SKM-1 treated with dmso at 0.1 percent for 144 hours (cell line): ENCODE measurements around the gene MPPED1.

Source experiments
- DNase-seq: peaks from one replicate; lab custom pipeline; 2025; ENCODE audit not compliant: unreplicated experiment; lab: John Stamatoyannopoulos, UW

MPPED1 gene, protein sequence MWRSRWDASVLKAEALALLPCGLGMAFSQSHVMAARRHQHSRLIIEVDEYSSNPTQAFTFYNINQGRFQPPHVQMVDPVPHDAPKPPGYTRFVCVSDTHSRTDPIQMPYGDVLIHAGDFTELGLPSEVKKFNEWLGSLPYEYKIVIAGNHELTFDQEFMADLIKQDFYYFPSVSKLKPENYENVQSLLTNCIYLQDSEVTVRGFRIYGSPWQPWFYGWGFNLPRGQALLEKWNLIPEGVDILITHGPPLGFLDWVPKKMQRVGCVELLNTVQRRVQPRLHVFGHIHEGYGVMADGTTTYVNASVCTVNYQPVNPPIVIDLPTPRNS

DNA sequence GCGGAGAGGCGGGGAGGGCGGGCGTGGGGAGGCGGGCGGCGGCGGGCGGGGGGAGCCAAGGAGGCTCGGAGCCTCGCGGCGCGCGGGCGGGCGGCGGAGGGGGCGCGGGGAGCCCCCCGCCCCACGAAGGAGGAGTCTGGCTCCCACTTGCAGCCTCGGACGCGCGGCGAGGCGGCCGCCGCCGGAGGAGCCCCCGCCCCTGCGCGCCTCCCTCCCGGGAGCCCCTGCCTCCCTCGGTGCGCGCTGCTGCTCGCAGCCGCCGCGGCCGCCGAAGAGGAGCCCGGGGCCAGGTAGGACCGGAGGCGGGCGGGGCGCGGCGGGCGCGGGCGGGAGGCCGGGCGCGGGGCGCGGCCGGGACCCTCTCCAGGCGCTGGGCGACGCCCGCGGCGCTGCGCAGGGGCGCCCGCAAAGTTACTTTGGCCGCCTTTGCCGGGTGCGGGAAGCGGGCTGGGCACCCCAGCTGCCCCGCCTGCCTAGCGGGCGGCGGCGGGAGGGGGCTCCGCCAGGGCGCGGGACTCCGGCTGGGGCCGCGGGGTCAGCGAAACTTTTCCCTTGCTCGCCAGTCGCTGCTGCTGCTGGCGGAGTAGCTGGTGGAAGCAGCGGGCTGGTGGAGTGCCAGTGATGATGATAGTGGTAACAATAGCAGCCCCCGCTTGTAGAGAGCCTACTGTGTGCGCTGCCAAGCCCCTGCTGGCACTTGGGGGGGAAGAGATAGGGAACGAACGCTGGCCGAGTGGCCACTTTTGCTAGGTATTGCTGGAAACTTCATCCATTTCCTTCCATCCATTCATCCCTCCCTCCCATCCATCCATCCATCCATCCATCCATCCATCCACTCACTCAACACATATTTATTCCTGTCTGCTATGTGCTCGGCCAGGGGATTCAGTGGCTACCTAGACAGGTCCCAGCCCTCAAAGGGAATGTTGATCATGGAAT is at the start of gene MPPED1:
Gene MPPED1, plus strand, starts transcription at position 146 of the 939 bp plus-strand sequence. CDS start 12,972 bp downstream, outside the sequence.
- no peak for DNase-seq

DNA sequence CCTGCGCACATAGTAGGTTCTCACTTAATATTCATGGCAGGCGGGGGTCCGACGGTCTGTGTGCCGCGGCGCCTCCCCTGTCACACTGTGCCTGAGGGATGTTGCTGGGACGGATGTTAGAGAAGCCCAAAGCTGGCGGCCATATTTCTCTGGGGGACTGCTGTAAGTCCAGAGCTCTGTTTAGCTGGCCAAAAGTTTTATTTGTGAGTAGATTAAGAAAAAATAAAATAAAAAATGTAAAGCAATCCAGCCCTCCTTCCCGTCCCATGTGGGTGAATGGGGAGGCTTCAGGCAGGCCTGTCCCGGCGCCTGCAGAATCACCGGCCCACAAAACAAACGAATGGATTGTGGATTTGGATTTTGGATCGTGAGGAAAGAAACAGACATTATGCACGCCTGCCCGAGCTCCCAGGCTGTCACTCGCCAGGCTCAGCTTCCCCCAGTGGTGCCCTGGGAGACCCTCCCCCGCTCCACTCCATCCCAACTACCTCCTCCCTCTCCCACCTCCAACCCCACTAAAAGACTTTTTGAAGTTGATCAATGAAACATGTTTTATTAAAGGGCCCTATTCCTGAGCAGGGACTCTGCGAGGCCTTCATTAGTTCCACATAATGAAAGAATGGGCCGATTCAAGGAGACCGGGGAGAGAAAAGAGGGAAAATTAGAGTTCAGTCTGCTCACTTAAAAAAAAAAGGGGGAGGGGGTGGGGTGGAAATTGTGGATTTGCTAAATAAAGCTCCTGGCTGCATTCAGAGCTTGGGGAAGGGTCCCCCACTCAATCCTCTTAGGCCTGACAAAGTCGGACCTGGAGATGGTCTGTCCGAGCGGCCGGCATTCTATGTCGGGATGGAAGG is 48.3 kb upstream of the MPPED1 start:
- no peak for DNase-seq

DNA sequence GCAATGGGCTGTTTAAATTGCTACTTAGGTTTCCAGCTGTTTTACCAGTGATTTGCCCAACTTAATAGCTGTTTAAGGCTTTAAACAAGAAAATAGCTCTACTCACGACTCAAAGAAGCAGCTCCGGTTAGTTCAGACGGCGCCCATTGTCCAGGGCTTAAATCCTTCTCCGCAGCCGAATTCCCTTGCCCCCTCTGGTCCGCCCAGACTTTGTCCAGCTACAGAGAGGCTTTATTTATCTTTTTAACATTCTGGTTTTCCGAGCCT is 47.7 kb upstream of the MPPED1 start:
- DNase-seq: no peak

DNA sequence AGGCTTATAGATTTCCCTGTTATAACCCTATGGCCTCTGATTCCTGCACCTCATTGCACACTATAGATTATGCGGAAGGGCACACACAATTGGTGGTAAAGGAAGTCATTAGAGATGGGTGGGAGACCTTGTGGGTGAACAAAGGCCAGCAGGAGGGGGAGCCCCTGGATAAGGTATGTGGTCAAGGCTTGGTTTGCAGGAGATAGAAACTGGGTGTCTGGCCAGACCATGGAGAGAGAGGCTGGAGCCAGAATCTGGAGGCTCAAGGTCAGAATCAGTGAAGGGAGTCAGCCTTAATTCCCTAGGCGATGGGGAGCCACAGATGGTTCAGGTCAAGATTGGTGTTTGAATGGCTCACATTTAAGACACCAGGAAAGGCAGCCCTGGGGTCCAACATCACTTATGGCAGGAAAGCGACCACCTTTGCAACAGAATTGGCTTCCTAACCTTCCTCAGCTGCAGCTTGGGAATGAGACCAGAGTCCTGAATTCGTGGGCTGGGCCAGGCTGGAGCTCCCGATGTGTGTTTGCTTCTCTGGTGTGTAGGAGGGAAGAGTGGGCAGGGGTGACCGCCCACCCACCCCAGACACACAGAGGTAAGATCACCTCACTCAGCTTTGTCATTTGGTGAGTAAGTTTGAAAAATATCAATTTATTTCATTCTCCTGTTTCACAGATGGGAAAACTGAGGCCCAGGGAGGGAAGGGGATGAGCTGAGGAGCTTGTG is 45.9 kb upstream of the MPPED1 start:
- no peak for DNase-seq

DNA sequence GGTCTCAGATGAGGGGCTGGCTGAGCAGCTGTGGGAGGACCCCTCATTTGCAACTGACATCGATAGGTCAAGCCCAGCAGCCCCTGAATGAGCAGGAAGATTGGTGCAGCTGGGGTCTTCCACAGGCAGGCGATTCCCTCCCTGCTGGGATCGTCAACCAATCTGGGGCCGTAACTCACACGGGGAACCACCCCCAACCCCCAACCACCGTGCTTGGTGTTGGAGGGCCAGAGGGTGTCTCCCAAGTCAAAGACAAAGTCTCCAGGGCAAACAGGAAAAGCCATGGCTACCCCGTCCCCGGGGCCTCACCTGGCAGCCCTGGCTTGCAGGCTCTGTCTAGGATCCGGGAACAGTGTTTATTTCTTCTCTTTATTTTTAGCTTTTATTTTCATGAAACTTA is 41.8 kb upstream of the MPPED1 start:
- DNase-seq: no peak

DNA sequence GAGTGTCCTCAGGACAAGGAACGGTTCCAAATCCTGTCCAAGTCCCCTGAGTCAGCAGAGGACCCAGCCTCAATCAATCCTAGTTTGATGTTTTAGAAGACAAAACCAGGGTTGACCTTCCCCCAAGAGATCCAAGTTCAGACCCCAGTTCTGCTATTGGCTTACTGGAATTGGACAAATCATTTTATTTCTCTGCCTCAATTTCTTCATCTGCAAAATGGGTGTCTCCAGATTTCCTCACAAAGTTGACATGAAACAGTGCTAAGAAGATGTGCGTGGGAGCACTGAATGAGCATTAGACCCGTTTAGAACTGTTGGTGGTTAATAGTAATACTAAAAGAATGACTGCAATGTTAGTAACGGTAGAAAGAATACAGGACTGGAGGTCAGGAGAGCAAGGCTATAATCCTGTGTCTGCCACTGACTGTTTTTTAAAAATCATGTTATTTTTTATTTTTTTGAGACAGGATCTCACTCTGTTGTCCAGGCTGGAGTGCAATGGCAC is 35.8 kb upstream of the MPPED1 start:
- DNase-seq: no peak

DNA sequence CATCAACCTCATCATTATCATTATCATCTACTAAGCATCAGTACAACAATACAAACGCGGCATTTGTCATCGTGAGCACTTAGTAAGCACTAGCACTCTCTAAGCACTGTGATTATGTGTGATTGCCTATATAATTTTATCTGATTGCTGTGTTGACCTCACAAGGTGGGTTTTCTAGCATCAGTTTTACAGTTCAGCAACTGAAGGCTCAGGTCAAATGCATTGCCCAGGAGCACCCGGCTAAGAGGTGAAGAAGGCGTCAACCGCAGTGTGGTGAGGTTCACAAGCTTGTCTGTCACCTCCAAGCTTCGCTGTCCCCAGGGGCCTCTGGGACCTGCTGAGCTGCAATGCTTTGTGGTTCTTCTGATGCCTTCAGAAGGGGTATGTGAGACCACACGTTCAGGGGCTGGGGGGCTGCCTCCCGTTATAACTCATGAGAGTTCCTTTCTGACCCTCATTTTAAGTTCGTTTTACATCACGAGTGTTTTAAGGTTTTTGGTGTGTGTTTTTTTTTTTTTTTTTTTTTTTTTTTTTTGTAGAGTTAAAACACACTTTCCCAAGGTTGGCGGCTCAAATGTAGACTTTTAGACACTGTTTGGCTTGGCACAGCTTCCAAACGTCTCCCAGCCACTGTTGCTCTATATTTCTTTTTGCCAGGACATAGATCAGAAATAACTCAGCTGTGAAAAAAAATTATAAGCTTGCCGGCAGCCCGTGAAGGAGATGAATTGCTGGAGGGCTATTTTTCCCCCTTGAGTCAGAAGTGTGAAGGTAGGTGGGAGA is 34.9 kb upstream of the MPPED1 start:
- no peak for DNase-seq

DNA sequence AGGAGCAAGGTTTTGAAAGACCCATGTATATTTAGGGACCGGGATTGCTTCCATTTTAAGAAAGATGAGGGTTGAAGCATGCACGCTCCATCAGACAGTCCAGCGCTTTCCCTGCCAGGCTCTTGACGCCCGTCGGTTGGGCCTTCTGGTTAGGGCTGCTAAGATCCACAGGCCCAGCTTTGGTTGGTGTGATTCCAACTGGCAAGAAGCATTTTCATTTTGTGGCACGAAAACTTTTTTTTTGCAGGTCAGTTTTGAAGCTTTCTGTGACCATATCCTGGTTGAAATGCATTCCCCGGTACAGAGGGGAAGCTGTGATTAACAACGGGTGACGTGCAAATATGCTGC is 34.3 kb upstream of the MPPED1 start:
- DNase-seq: no peak

DNA sequence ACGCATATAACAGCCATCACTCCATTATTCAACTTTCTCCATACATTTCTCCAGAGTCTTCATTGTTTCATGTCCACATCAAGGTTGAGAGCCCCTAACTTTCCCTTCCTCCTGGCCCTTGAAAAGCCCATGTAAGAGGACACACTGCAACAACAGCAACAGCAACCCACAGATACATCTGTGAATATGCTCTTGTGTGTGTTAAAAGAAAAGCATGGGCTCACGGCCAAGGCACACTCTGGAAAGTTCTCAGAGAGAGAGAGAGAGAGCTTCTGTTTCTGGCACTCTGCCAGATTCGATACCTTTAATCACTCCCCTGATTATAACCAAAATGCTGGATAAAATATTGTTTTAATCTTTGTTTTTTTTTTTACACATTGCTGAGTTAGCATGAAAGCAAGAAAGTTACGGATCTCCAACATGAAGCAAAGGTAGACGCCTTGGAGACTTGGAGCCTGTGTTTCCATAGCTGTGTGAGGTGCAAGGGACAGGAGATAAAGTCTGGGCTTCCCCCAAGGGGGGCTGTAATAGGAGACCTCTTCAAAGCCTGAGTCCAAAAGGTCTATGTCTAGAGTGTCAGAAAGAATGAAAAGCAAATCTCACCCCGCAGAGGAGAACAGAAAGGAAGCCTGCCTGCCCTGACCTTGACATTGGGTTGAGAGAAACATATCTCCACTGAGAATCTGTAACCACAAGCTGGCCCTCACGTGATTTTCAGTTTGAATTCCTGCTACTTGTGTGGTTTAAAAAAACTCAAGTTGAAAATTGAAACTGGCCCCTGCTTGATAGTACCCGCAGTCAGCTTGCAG is 33.7 kb upstream of the MPPED1 start:
- DNase-seq: no peak

DNA sequence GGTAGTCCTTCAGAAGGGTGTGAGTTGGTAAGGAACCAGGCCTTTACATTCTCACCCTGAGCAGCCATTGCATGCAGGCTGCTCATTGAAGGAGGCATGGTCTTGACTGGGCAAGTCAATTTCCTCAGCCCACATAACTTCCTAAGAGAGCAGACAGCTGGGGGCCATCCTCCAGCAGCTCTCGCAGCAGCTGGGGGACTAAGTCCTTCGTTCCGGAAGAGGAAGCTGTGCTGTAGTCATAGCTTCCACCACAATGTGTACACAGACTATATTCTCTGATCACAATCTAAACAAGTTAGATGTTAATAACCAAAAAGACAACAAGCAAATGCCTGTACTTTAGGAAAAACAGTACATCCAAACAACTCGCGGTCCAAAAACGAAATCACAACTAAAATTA is 30.1 kb upstream of the MPPED1 start:
- no peak for DNase-seq

DNA sequence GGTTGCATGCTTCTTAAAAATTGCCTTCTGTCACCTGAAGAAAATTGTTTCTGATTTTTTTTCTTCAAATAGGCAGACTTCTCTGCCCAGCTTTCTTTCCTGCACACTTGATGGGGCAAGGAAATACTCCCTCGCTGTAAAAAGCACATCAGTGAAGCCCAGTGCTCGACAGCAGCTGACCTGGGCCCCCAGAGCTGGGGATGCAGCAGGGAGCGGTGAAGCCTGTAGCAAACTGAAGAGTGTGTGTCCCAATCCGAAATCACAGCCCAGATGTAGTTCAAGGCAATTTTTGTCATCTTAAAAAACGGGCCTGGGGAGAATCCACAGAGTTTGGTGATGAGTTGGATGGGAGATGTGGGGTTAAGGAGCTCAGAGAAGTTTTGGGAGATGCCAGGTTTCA is 27.0 kb upstream of the MPPED1 start:
- DNase-seq: no peak

DNA sequence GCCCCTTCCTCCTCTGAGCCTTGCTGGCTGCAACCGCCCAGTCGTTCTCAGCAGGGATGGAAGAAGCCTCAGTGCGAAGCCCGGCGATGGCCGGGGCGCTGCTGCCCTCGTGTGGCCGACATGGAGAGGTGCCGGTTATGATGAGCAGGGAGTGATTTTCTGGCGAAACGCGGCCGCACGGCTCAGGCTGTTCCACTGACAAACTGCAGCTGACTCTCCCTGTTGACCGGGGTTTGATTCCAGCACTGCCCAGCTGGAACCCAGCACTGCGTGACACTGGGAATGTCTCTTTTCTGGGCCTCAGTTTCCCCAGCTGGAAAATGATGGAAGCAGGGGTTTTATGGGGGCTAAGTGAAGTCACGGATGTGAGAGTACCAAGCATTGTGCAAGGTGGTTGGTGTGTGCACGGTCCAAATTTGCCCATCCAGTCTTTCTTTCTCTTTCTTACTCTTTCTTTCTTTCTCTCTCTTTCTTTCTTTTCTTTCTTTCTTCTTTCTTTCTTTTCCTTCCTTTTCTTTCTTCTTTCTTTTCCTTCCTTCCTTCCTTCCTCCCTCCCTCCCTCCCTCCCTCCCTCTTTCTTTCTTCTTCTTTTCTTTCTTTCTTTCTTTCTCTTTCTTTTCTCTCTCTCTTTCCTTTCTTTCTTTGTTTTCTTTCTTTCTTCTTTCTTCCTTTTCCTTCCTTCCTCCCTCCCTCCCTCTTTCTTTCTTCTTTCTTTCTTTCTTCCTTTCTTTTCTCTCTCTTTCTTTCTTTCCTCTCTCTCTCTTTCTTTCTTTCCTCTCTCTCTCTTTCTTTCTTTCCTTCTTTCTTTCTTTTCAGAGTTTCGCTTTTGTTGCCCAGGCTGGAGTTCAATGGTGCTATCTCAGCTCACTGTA is 25.8 kb upstream of the MPPED1 start:
- DNase-seq: peak; percentile 71

DNA sequence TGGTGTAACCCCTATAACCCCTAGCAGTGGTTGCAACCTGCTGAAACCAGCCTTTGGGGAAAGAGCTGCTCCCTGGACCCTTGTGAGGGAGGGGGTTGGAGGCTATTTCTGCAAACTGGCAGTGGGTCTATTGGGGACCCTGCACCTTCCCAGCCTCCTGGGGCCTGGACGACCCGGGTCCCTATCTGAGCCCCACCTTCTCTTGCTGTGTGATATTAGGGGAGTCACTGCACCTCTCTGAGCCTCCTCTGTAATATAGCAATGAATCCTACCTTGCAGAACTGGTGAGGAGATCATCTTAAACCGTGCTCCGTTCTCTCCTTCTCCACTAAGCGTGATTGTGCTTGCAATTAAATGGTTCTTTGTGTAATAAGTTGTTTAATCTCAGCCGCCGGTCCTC is 24.0 kb upstream of the MPPED1 start:
- no peak for DNase-seq

DNA sequence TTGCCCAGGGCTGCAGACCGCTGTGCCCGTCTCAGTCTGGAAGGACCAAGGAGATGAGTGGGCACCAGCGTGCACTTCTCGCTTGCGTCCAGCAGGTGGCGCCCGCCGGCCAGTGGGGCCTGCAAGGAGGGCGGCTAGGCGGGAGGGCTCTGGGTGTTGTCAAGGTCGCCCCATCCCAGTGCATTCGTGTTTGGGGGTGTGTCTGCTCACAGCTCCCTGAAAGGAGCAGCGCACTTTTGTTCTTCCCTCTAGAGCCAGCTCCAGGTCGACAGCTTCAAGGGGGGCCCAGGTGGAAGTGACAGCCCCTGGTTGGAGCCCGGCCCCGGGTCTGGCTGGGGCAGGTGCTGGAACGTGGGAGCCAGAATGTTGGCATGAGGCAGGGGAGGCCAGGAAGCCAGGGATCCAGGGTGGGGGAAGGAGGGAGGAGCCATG is 23.4 kb upstream of the MPPED1 start:
- peak; percentile 28 for DNase-seq

DNA sequence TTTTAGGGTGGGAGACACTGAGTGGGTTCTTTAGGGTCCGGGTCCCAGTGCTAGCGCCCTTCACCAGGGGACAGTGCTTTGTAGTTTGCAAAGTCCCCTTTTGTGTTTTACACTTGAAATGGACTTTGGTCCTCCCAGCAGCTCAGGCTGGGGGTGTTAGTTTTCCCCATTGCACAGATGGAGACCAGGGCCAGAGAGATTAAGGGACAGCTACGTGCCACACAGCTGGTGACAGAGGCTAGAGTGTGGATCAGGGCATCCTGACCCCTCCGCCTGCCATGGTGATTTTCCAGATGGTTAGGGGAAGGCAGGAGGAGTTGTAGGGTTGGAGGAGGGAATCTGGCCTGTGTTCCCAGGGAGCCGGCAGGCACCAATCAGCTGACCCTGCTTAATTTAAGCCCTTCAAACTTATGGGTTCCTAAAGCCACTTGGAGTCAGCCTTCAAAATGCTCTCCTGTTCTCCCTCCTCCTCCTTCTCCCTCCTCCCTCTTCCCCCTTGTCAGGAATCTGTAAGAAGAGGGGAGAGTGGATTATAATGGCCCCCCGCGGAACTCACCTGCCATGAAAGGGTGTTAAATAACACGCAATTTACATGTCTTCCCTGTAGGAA is 22.5 kb upstream of the MPPED1 start:
- no peak for DNase-seq

DNA sequence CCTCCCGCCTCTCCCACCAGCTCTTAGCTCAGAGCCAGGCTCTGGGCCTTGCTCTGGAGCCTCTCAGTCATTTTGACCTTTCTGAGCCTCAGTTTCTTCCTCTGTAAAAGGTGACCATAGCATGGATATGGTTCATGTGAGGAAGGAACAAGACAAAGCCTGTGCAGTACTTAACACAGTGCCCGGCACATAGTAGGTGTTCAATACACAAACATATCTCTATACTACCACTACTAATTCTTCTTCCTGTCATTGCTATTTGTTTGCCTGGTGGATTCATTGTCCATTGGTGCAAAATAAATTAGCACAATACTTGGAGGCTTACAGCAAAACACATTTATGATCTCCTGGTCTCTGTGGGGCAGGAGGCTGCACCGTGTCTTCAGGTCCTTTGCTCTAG is 21.6 kb upstream of the MPPED1 start:
- no peak for DNase-seq

DNA sequence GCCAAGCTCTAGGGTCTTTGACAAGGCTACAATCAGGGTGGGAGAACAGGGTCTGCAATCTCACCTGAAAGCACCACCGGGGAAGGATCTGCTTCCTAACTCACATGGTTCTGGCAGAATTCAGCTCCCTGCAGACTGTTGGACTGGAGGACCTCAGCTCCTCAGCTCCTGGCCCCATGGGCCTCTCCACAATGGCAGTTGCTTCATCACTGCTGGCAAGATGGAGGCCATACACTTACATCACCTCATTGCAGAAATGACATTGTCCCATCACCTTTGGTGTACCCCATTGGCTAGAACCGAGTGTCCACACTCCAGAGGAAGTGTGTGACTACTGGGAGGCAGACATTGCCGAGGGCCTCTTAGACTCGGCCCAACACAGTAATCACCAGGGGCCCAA is 20.9 kb upstream of the MPPED1 start:
- no peak for DNase-seq

DNA sequence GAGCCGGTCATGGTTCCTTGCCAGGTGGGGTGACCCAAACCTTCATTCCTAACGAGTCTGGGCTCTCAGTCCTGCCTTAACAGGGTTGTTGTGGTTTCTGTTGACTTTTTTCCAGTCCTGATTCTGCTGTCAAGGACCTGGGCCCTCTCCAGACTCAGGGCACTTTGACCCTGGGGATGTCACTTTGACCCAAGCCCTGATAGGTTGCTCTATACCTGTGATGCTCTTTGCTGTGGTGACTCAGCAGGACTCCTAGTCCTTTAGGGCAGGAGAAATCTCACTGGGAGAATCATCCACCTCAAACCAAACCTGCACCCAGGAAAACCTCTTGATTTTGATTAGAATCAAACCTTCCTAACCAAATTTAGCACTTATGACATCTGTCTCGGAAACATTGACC is 20.5 kb upstream of the MPPED1 start:
- no peak for DNase-seq
